GM18505 (cell line): ENCODE results near the gene UACA.

Experiments
- ATAC-seq: cut with Tn5 transposase; IDR thresholded peaks from one replicate; pipeline ENCODE4 v1.9.1; 2021; ENCODE audit not compliant: unreplicated experiment
- POLR2A ChIP-seq: IDR thresholded peaks from 4 replicates; pipeline ENCODE4 v1.6.1; 2011; ENCODE audit warnings: borderline replicate concordance; ENCODE audit not compliant: insufficient read depth, insufficient read length; ENCODE audit errors: extremely low read depth

UACA gene

DNA sequence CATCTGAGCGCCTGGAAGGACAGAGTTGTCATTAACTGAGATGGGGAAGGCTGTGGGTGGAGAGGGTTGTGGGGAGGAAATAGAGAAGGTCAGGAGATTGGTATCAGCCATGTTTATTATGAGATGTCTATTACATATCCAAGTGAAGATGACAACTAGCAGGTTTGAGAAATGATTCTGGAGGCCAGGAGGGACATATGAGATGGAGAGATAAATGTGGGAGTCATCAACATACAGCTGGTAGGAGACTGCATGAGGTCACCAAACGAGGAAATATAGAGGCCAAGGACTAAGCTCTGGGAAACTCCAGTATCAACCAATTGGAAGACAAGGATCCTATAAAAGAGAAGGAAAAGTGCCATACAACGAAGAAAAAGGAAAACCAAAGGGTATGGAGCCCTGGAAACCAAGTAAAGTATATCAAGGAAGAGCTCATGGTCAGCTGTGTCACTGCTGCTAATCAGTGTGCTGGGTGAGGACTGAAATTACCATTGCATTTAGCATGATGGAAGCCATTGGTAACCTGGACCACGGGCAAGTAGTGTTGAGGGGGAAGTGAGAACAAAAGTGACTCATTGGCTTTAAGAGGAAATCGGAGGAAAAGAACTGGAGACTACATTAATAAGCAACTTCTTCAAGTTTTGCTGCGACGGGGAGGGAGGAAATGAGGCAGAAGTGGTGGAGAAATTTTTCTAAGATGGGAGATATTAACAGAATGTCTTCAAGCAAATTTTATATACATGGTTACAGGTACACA is 14.0 kb upstream of the UACA start:
- no peak for TF ChIP-seq POLR2A
- ATAC-seq = no peak

DNA sequence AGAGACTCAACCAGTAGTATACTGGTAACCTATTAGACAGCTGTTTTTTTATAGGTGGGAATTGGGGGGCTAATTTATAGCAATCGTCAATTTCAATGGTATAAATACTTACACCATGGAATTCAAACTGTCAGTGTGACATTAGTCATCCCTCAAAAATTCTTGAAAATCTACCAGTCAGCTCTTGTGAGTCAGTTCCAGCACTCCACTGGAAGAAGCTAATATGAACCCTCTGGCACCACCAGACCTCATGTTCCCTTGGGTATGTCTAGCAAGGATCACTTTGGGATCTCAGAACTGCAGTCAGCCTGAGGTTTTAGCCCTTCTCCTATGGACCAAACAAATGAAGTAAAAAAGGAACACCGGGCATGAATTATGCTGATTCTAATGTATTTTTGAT is 11.8 kb upstream of the UACA start:
- no peak for TF ChIP-seq POLR2A
- no peak for ATAC-seq

DNA sequence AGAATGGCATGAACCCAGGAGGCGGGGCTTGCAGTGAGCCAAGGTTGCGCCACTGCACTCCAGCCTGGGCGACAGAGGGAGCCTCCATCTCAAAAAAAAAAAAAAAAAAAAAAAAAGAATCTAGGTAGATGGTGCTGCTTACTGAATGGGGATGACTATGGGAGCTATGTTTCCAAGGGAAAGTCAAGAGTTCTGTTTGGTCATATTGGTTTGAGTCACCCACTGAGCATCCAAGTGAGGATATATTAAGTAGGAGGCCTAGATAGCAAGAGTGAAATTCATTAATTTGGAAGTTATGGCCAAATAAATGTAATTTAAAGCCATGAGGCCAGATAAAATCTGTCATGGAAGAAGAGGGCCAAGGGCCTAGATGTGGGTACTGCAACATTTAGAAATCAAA is 9.0 kb upstream of the UACA start:
- no peak for ATAC-seq

DNA sequence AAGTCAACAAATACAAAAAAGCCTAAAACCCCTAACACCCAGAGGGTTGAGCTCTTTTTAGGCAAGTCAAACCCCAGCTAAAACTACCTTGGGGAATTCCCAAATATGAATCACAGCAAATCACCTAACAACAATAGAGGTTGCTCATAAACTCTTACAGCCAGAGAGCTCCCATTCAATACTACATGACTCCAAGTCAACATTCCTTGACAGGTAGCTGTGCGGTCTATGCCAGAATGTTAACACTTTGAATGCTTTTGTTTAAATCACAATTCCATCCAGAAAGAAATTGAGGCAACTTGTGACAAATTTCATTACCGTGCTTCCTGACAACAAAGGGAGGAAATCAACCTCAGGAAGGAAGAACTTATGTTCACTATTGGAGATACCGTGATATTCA is 7.5 kb upstream of the UACA start:
- ATAC-seq = no peak
- TF ChIP-seq POLR2A = no peak

More for the DNA sequence above, 9.0 kb upstream of the UACA start:
- no peak for TF ChIP-seq POLR2A

DNA sequence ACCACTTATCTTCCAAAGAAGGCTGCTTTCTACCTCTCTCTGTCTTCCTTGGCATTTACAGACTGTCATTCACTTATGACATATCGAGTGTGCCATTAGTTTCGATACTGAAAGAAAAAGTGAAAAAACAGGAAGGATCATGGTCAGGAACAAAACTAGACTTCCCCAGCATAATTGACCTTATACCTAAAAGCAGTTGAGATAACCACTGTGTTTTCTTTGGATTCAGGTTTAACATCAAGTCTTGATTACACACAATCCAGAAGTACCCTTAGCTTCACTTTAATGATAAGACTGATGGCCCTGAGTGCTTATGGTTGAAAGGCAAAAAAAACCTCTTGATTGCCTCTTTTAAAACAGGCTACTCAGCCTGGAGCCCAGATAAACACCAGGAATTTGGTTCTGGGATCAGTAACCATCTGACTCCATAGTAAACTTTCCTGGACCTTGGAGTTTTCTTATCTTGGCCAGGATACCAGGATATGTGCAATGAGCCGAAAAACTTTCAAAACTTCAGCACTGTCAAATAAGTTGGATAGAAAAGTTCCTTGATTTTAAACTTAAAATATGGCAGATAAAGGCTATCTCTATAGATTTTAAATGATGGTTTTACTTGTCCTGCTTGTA is 5.0 kb upstream of the UACA start:
- ATAC-seq = no peak
- no peak for TF ChIP-seq POLR2A

DNA sequence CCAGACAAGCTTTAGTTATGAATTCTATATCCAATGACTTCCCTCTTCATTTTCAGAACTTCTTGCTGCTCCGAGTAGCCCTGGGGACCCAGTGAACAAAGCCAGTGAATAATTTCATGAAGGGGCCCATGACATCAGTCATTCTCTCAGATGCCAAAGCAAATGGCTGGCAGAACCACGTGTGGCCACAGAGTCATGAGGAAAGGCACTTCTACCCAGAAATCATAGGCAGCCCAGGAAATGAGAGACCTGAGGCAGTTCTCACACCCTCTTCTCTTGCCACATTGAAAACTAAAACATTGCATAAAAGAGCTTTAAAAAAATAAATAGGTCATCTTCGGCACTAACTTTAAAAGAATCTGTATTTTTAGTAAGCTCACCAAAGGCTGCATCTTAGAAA is 4.3 kb upstream of the UACA start:
- TF ChIP-seq POLR2A = no peak
- no peak for ATAC-seq

DNA sequence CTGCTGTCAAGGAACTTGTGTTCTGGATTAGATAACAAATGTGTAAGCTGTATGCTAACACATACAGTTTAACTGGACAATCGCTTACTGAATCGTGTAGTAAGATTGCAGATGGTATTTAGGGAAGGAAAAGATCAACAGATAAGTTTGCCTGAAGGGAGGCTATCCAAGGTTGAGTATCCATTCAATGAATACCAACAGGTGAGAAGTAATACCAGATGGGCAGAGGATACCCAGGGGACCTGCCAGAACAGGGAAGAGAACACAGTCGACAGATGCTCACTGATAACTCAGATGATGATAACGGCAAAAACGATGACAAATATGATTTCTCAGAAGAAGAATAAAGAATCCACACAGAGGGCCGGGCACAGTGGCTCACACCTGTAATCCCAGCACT is 3.2 kb upstream of the UACA start:
- TF ChIP-seq POLR2A = no peak
- no peak for ATAC-seq

DNA sequence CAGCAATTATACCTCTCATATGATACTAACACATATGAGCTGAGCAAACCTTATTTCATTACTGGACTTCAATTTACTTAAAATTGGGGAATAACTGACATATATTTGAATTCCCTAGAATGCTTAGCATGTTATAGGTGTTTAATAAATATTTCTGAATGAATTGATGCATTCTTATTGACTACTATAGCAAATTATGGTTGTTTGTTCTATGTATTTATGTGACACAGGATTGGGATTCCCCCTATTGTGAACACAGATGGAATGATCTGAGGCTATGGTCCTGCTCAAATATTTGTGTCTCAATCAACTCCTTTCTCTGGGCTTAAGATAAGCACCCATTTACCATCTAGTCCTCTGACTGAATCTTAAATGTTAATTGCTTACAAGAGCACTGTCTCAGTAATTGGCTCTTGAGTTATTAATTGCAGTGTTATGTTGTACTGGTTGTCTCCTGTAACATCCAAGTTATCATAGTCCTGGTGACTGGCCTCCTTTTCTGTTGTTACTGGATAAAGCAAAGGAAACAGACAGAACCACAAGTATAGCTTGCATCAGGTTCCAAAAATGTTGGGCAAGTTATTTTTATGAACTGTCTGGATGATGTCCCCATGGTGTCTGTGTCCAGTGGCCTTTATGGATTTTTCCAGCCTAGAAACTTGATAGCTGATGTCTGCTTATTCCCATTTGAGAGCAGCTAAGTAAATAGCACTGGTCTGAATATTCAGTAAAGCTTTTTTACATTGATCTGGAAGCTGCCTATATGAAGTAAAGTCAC is 2.3 kb upstream of the UACA start:
- no peak for TF ChIP-seq POLR2A
- no peak for ATAC-seq

DNA sequence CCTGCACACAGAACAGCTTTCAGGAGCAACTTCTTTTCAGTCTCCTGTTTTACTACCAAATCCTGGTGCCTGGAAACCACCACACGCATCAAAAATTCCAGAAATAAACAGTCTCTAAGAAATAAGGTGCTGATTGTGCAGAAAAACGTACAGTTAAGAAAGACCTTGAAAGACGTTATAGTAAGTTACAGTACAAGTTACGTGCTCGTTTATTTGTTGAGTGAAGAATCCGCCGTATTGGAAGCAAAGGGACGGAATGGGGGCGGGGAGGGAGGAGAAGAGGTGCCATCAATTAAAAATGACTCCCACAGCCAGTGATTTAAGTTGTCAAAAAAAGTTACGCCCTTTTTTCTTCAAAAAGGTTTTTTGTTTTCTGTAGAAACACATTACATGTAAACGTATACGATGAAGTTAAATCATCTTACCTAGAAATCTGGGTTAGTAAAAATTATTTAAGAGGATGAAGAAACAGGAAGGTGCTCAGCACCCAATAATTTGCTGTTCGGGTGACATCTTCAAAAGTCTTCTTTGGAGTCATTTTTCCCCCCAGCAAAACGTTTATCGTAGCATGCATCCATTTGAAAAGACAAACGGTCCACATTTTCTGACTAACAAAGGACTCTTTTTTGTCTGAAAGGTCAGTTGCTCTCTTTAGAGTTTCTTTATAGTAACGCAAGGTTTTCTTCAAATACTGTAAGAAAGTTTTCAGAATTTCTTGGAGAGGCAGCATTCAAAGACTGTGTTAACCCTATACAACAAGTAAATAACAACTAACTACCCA is 782 bp upstream of the UACA start:
- TF ChIP-seq POLR2A = no peak
- ATAC-seq = no peak

DNA sequence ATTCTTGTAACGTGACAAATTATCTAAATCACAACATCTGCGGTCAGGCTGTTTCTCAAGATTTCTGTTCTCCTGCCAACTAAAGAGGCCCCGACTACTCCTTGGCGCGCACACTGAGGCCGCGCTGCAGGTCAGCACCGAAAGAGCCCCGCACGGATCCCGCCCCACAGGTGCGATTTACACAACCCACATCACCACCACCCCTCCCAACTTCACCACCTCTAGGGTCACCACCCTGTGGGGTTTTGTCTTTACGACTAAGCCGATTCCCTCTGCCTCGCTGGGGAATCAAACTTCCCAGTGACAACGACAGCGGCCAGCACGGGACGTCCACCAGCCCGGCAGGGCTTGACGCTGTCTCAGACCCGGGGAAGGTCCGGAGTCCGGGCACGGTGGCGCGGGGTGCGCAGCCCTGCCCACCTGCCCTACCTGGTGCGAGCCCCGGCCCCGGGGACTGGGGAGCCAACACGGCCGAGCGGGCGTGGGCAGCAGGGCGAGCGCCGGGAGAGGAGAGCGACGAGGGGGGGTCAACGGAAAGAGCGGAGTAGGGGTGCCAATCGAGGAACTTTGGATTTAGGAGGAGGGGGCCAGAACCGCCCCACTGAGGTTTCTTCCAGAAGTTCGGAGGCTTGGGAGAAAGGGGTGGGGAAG is 764 bp downstream of the UACA start:
- TF ChIP-seq POLR2A = no peak
- no peak for ATAC-seq

DNA sequence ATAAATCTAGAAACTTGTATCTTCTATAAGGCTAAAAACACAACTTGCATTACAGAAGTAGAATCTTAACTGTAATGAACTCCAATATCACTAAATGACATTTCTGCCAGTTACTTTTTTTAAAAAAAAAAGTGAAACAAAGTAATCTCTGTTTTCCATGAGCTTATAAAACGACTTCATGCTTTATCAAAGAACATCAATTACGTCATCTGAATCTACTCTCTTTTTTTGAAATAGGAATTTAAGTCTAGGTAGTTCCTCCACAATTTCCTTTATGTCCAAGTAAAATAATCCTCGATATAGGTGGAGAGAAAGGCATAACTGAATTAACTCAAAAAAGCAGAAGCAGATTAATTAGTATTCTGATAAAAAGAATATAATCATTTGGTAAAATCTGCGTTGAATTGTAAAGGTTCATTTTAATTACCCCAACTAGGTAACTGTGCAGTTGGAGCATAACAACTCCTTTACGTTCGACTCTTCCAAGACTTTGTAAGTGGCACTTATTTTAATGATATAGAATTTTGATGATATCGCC is 1.4 kb downstream of the UACA start:
- no peak for ATAC-seq
- no peak for TF ChIP-seq POLR2A

DNA sequence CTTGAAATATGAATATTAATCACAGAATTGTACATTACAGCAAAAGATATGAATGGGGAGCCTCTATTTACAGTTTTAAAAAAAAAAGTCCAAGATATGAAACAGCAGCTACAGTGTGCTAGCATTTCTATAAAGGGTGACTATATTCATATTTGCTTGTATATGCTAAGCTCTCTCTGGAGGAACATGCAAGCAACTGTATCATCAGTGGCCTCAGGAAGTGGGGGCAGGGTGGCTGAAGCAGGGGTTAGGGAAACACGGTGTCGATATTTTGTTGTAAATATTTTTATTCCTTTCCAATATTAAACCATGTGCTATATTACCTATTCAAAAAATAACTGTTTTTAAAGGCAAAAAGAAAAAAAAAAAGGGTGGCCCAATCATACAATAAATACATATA is 2.3 kb downstream of the UACA start:
- ATAC-seq = no peak

DNA sequence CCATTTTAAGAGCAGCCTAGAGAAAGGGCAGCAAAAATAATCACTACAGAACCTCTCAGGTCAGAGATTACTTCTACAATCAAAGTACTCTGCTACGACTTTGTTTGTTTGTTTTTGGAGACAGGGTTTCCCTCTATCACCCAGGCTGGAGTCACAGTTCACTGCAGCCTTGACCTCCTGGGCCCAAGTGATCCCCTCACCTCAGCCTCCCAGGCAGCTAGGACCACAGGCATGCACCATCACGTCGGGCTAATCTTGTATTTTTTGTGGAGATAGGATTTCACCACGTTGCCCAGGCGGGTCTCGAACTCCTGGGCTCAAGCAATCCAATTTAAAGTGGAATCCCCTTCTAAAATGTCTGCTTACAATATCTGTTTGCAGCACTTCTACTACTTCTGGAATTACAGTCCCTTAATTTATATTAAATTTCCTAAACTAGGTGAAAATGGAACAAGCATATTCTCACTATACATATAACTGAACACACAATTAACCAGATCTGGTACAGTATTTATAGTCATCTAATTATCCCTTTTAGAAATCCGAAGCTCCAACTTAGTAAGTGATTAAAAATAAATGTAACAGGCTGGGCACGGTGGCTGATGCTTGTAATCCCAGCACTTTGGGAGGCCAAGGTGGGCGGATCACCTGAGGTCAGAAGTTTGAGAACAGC is 4.4 kb downstream of the UACA start:
- TF ChIP-seq POLR2A = no peak
- ATAC-seq = no peak

More for the DNA sequence above, 2.3 kb downstream of the UACA start:
- TF ChIP-seq POLR2A = no peak

DNA sequence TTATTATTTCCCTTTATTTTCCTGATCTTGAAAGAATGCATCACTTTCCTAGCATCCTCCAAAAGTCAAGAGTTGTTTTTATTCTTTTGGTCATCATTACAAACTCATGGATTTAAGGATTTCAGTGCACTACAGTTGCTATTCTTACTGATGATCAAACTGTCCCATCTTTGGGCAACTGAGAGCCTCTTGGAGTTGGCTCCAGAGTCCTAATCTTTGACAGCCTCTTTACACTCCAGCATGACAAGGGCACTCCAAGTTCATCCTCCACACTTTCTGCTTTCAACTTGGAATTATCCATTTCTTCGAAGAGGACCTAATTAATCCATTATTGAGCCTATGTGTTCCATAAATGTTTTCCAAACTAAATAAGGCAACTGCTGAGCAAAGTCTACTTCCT is 5.7 kb downstream of the UACA start:
- no peak for TF ChIP-seq POLR2A
- ATAC-seq = no peak
